RKO (cell line): ENCODE data around the gene LOXL3.
"Not testable (repeated sequence)": the region's sequence is repeated elsewhere in the genome, so short reads cannot be mapped to it uniquely, and the experiment has no call there.

Source experiments
- DNase-seq: peaks from one replicate; pipeline ENCODE4 v3.0.0-alpha.2; 2016; ENCODE audit warnings: low spot score

LOXL3 gene

DNA sequence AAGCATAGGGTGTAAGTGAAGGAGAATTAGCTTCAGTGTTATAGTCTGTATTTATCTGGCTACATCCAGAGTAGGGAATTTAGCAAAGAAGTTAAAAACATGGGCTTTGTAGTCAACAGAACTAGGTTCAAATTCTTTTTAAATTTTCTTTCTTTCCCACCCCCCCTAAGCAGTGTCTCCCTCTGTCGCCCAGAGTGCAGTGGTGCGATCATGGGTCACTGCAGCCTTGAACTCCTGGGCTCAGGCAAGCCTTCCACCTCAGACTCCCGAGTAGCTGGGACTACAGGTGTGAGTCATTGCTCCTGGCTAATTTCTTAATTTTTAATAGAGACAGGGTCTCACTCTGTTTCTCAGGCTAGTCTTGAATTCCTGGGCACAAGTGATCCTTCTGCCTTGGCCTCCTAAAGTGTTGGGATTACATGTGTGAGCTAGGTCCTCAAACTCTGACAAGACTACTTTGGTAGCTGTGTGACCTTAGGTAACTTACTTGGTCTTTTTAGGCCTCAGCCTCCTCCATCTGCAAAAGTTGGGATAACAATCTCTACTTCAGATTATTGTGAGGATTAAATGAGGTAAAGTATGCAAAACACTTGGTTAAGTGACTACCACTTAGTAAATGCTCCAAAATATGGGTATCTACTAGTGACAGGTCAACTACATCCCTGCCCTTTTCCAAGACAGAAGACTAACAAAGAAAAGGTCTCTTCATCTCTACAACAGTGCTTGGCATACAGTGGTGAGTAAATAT is 18.6 kb upstream of the LOXL3 start:
- DNase-seq: no peak

DNA sequence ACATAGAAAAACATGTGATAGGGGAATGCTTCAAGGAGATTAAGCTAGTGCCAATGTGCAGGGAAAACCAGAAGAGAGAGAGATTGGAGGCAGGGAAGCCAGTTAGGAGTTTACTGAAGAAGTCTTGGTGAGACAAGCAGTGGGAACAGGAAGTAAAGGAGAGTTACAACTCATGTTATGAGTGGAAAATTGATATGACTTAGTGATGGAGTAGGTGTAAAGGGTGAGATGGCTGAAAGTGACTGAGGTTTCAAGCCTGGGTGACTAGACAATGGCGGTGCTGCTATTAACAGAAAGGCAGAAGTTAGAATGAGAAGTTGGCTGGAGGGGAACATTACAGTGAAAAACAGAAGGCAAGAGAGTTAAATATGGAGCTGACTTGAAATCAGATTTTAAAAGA is 17.3 kb upstream of the LOXL3 start:
- DNase-seq: no peak

DNA sequence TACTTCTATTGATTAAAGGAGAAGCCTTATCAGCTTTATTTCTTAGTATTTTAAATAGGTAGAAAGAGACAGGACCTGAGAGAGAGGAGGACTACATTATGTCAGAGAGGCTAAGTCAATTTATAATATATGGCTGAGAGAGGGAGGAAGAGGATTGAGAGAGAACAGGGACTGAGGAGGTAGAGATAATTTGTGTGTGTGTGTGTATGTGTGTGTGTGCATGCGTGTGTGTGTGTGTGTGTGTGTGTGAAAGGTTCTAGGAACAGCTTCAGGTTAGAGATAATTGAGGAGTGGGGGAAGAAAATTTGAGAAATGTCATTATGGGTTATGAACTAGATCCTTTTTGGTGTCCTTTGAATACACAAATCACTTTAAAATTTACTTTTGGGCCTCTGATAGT is 15.9 kb upstream of the LOXL3 start:
- no peak for DNase-seq

DNA sequence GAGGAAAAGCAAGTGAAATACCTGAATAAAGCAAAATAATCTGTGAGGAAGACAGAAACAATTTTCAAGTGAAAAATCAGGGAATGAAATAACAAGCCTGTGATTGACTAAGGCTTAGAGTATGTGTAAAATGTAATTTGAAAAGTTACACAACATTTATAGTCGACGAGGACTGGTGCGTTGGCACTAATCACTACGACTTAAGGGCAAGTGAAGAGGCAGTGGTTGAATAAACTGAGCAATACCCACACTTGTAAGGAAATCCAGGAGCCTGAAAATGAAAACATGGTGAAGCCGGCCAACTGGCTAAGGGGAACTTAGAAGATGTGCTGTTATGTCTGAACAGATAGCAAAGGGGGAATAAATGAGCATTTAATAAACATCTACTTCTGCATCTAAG is 14.1 kb upstream of the LOXL3 start:
- no peak for DNase-seq

DNA sequence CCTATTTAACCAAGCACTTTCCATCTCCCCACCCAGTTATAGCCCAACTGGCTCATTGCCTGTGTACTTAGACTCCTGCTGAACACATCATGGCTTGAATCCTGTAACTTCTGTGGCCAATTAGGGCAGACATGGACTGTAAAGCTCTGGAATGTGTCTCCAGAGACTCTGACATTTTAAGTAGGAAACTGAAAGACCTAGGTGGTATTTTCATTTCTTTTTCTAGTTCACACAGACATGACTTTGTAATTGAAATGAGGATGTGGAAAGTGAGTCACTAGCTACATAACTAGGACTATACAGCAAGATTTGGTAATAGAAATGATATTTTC is 13.0 kb upstream of the LOXL3 start:
- DNase-seq: no peak

DNA sequence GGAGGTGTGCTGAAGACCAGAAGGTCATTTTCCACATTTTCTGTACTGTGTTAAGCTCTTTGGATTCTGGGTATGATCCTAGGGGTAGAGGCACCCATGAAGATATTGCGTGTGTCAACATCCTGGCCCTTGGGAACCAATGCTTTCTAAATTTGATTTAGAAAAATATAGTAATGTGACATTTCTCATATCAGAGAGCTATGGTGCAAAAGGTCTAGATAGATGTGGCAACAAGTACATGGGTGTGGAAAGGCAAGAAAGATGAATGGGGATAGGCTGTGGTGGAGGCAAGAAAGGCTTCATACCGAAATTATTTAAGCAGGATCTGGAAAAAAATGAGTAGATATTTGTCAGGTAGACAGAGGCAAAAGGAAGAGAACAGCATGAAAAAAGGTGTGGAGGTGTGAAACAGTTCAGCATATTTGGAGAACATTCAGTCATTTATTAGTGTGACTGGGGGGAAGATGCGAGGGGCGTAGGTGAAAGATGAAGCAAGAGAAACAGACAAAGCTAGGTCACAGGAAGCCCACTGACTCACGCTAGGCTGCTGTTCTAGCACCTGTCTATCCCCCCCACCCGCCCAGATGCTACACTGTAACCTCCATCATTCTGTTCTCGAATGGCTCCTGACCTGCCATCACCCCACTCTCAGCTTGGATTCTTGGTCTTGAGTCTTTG is 12.5 kb upstream of the LOXL3 start:
- DNase-seq: no peak

DNA sequence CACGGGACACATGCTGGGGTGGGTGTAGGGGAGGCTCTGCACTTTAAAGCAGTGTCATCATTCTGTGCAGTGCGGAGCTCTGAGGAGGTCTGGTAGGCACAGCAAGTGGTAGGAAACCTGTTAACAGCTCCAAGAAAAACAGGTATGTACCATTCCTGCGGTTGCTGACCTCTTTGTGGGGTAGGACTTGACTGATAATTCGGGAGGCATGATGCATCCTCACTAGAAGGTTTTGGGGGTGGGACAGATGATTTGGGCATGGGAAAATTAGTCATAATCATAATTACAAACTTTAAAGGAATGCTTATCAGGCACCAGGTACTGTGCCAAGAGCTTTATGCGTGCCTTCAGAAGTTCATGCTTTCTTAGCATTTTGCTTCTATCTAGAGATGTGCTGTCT is 10.5 kb upstream of the LOXL3 start:
- DNase-seq: no peak

DNA sequence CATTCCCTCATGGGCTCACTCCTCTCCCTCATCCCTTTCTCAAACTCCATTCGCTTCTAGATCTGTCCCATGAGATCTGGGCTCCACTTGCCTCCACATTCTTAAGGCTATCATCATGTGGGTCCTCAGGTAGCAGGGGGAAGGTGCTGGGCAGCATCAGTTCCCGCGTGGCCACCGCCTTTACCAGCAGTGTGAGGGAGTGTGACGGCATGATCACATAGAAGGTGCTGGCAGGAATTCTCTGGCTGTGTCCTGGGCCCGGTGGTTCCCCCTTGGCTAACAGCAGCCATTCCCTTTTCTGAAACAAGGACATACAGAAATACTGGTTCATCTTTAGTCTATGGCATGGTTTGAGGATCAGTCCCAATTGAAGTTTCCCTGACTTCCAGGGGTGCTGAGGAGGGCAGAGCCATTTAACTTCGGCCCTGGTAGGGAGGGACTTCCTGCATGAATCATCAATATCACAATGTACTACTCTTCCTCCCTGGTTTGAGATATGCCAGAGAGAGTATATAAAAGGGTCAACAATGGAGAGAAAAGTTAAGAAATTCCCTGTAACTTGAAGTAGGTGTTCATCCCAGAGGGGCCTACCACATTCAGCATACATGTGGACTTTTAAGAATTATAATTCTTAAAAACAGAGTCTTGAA is 8.5 kb upstream of the LOXL3 start:
- DNase-seq: no peak

DNA sequence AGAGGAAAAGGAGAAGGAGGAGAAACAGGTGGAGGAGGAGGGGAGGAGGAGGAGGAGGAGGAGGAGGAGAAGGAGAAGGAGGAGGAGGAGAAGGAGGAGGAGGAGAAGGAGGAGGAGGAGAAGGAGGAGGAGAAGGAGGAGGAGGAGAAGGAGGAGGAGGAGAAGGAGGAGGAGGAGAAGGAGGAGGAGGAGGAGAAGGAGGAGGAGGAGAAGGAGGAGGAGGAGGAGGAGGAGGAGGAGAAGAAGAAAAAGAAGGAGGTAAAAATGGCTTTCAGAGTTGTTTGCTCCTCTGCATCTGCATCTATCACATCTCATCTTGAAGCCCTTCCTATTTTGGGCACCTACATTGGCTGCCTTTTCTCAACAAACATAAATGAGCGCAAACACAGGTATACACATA is 7.3 kb upstream of the LOXL3 start:
- not testable (repeated sequence) for DNase-seq

DNA sequence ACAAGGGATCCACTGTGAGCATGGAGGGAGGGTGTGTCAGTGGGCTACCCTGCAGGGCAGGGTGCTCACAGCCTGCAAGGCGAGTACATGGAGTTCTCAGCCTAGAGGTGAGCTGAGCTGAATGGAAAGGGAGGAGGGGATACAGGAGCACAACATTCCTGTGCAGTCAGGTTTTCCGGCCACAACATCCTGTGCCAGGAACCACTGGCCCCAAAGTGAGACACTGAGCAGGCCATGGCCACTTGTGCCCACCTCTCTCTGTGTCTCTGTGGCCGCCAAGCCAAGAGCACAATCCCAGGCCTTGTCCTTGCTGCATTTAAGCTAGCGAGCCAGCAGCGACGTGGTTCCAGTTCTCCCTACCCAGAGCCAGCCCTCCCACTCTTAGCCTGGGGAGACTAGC is 6.8 kb upstream of the LOXL3 start:
- DNase-seq: no peak

DNA sequence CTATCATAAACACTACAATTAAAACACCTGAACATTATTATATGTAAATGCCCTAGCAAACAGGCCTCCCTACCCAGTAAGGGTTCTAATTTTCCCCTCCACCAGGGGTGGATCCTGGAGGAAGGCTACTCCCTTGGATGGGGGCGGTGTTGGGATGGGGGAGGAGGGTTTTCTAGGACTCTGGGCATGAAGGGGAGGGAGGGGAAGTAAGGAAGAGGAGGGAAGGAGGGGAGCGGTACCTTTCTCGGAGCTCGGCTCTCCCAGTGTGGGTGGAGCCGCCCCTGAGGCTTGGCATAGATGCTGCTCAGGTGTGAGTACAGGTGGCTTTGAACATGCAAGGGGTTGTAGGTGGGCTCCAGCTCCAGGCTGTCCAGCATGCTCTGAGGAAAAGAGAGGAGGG is 6.2 kb upstream of the LOXL3 start:
- no peak for DNase-seq

DNA sequence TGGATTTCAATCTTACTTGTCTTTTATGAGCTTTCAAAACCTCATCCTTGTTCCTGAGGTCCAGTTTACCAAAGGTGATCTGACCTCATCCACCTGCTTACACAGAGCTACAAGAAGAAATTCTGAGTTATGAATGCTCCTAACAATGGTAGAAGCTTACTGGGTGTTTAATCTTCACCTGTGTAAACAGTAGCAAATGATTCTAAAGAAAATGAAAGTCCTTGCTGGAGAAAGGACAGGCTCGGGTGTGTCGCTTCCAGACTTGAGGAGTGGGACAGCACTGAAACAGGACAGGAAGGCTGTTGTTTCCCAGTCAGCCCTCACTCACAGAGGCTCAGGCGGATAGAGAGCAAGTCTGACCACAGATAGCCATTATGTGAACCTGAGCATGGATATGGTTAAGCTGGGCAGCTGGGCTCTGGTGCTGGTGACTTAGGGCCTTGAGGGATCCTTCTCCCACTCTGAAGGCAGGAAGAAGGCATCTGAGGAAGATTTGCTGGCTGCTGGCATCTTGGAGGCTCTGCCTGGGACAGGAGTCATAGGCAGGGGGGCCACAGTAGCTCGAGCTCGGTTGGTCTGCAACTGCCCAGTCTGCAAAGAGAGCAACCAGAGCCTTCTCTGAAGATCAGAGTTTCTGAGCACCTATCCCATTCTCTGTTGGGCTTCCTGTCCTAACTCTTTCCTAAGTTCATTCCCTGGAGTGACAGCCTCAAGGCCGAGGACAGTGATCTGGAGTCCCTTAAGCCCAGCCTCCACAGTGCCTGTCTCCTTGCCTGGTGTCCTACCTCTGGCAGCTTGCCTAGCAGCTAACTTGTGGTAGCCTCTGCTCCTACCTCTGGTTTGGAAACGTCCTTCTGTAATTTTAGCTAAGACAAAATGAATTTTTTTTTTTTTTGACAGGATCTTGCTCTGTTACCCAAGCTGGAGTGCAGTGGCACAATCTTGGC is 4.8 kb upstream of the LOXL3 start:
- no peak for DNase-seq

DNA sequence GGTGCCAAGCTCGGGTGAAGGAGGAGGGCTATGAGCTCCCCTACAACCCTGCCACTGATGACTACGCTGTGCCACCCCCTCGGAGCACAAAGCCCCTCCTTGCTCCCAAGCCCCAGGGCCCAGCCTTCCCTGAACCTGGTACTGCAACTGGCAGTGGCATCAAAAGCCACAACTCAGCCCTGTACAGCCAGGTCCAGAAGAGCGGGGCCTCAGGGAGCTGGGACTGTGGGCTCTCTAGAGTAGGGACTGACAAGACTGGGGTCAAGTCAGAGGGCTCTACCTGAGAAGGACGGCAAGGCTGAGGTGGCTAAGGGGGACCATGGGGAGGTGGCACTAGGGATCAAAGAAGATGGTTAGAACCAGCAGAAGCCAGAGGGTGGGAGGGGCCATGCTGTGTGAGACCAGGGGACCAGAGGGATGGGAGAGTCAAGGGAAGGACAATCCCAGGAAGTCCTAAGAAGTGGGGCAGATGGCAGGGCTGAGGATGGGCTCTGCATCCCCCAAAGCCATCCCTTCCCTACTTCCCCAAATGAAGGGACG is 3.2 kb upstream of the LOXL3 start:
- no peak for DNase-seq

DNA sequence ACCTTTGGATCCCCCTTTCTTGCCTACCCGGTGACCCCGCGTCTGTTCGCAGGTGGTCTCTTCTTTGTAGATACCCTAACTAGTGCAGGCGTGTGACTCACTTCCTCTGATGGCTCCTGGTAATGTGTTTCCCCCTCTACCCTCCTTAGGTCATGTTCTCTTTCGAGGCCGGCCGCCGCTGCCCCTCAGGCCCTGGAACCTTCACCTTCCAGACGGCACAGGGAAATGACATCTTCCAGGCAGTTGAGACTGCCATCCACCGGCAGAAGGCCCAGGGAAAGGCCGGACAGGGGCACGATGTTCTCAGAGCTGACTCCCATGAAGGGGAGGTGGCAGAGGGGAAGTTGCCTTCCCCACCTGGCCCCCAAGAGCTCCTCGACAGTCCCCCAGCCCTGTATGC is 2.4 kb upstream of the LOXL3 start:
- no peak for DNase-seq

DNA sequence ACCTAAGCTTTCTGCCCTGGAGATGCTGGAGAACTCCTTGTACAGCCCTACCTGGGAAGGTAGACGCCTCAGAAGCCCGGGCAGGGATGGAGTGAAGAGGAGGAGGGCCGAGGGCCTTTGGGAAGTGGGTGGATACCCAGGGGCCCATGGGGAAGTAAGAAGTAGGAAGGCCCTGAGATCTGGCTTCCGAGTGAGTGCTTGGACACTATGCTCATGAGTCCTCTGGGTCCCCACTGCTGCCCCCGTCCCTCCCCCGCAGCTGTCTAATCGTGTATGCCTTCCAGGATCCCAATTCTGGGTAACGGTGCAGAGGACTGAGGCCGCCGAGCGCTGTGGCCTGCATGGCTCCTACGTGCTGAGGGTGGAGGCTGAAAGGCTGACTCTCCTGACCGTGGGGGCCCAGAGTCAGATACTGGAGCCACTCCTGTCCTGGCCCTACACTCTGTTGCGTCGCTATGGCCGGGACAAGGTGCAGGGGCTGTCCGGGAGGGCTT is 1.9 kb upstream of the LOXL3 start:
- no peak for DNase-seq

DNA sequence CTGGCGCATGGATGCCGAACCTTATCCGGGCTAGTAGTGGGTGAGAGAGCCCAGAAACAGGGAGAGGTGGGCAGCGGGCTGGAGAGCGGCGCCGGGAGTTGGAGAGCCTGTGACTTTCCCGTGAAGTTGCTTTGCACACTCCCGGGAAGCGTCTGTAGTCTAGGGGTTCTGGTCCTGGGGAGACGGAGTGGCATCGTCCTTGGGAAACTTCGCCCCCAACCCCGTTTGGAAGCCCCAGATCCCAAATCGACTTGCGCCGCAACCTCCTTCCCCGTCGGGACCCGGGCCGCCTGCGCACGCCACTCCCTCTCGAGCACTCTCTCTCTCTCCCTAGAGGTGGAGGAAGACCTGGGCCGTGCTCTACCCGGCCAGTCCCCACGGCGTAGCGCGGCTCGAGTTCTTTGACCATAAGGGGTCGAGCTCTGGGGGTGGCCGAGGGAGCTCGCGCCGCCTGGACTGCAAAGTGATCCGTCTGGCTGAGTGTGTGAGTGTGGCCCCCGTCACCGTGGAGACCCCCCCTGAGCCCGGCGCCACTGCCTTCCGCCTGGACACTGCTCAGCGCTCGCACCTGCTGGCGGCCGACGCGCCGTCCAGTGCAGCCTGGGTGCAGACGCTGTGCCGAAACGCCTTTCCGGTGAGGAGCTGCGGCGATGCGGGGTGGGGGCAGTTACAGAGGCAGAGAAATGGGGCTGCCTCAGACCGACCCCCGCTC is 1.2 kb upstream of the LOXL3 start:
- DNase-seq: peak; percentile 57

DNA sequence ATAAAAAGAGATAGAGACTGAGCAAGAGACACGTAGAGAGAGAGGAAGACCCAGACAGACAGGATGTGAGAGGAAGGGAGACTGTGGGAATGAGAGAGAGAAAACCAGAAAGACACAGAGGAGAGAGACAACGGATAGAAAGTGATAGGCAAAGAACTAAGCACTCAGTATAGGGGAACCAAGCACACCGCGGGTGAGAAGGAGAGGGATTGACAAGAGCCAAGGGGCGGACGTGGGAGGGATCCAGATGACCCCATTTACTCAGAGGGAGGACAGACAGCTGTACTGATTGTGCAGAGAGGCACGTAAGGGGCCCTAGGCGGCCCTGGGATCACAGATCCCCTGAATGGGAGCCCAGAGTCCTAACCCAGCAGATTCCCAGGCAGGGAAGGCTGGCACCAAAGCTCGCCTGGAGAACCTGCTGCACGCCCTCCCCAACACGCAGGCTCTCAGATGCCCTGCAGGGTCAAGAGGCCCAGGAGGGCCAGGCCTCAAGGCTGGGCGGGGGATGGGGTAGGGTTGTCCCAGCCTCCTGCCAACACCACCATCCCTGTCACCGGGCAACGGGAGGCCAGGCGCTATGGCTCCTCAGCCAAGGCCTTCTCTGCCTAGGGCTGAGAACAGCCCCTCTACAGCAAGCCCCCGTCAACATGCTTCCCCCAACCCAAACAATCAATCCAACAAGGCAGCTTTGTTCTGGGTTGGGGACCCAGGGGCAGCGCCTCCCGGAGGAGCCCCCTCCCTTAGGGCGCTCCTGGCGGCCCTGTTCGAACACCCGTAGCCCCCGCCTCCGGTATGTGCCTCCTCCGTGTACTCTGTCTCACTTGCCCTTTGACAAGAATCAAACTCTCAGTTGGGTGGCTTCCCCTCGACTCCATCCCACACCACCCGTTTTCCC is 579 bp downstream of the LOXL3 start:
- DNase-seq: no peak

DNA sequence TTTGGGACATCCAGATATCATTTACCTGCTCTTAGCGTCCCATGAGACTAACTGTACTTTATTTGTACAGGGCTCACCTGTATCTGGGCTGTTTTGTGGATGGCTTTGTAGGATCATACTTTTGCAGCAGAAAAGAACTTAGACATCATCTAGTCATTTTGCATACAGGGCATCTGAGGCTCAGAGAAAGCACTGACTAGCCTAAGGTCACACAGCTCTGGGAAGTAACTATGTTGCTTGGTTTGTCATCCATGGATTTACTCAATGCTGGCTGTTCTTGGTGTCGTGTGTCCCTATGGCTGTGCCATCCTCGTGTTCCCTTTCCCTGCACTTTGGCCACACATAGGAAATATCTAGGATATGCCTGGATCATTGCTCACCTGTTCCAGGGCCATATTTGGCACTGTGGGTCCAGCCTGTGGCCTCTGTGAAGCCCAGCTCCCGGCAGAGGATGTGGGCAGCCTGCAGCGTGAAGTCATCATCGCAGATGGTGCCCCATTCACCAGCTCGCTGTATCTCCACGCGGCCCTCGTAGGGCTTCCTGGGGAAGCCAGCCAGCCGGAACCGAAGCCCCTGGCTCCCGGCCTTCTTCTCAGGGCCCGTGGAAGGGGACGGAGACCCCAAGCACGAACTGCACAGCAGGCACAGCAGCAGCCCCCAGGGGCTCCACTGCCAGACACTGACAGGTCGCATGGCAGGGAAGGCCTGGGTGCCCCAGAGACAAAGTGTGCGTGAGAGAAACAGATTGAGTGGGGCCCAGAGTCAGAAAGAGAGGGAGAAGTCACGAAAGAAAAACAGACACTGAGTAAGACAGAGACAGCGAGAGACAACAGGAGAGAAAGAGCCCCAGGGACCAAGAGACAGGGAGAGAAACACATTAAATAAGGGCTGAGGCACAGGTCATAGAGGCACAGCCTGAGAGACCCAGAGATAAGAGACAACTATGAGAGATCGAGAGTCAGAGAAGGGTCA is 1.5 kb downstream of the LOXL3 start:
- no peak for DNase-seq

DNA sequence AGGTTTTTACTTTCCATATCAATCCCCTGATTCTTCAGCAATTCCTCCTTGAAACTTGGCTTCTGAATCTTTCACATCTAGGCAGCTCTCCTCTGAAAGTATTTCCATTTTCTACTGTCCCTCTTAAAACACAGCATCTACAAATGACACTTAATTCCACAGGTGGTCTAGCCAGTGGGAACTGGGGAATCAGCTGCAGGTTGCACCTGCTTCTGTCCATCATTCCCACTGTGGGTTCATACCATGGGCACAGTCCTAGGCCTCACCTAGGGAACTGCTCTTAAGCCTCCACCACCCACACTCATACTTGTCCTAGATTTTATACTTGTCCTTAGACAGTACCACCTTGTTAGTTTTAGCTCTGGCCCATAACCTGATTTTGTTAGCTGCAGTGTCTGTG is 2.2 kb downstream of the LOXL3 start:
- DNase-seq: no peak
